ENCODE measurements around the gene GATAD2A.
"Not testable (repeated sequence)": the region's sequence is repeated elsewhere in the genome, so short reads cannot be mapped to it uniquely, and the experiment has no call there.

The GATAD2A gene

GRCh38 chr19:19446655-19447437 is 41.4 kb downstream of the GATAD2A start:
- DNase-seq (ENCODE audit: low spot score), result no peak

GRCh38 chr19:19447536-19448237 is 42.2 kb downstream of the GATAD2A start:
- DNase-seq (ENCODE audit: low spot score), result no peak

- no peak for DNase-seq (ENCODE audit: low spot score)
These were observed 42.7 kb downstream of the GATAD2A start for GRCh38 chr19:19448238-19448544.

GRCh38 chr19:19451429-19452242 is 46.2 kb downstream of the GATAD2A start:
- peak; percentile 73 for DNase-seq (ENCODE audit: low spot score)

- no peak for DNase-seq (ENCODE audit: low spot score)
These were observed 47.0 kb downstream of the GATAD2A start for GRCh38 chr19:19452243-19453124.

- no peak for DNase-seq (ENCODE audit: low spot score)
These were observed 47.6 kb downstream of the GATAD2A start for GRCh38 chr19:19453125-19453454.

GRCh38 chr19:19455166-19455919 is 49.9 kb downstream of the GATAD2A start:
- DNase-seq (ENCODE audit: low spot score), result not testable (repeated sequence)

GRCh38 chr19:19457671-19458070 is 52.2 kb downstream of the GATAD2A start:
- DNase-seq (ENCODE audit: low spot score), result no peak

GRCh38 chr19:19458110-19458816 is 52.8 kb downstream of the GATAD2A start:
- no peak for DNase-seq (ENCODE audit: low spot score)

- peak; percentile 59 for DNase-seq (ENCODE audit: low spot score)
These were observed 53.6 kb downstream of the GATAD2A start for GRCh38 chr19:19459073-19459472.

GRCh38 chr19:19459707-19460251 is 54.3 kb downstream of the GATAD2A start:
- peak; percentile 86 for DNase-seq (ENCODE audit: low spot score)

GRCh38 chr19:19460258-19460731 is 54.8 kb downstream of the GATAD2A start:
- peak; percentile 71 for DNase-seq (ENCODE audit: low spot score)

GRCh38 chr19:19460761-19461265 is 55.3 kb downstream of the GATAD2A start:
- DNase-seq (ENCODE audit: low spot score), result peak; percentile 69

GRCh38 chr19:19461306-19461670 is 55.8 kb downstream of the GATAD2A start:
- no peak for DNase-seq (ENCODE audit: low spot score)

- DNase-seq (ENCODE audit: low spot score), result no peak
These were observed 56.5 kb downstream of the GATAD2A start for GRCh38 chr19:19461671-19462622.

- DNase-seq (ENCODE audit: low spot score), result no peak
These were observed 58.1 kb downstream of the GATAD2A start for GRCh38 chr19:19463348-19464117.

GRCh38 chr19:19464339-19465098 is 59.0 kb downstream of the GATAD2A start:
- no peak for DNase-seq (ENCODE audit: low spot score)

Data from activated CD4-positive, alpha-beta T cell treated with anti-CD3 and anti-CD28 coated beads, Interleukin-2, Interleukin-4, amounts not matched to agents 100 ng/mL and 50 ng/mL, durations not matched to agents 16 hours and 8 hours (primary cell).